ENCODE data around the gene GDF15. TPM values are rescaled to one million over a fixed set of nuclear protein-coding genes. Genes with fewer than 3 reads are reported as not detected.

GDF15 gene
- total RNA-seq, 1 donor from 2014 or later = 74.8 TPM

DNA sequence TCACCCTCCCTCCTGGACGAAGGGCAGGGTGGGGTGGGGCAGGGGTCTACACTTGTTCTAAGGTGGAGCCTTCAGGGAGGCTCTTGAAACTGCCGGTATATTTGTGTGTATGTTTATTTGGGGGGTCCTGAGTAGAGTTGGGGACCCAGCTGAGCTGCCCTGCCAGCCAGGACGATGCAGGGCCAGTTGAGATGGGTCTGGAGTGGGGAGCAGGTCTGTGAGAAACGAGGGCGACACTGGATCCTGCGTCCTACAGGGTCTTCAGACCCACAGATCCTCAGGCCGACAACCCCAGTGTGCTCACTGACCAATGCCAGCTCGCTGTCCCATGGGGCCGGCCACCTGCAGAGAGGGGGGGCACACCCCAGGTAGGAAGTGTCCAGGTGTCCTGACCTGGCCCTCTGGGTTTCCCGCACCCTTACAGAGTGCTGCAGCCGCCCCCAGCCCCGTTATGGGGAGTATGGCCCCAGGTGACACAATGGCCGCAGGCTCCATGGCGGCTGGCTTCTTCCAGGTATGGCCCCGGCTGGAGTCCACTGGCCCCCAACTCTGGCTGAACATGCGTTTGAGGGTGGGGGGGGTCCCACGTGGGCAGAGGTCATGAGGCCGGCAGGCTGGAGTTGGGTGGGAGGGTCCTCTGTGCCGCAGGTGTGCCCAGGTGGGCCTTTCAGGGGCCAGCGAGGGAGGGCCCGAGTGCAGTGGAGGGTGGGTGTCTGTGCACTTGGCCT is 44.6 kb downstream of the GDF15 start:
- DNase-seq (ENCODE audit: low read depth in 2 of 2) = no peak

DNA sequence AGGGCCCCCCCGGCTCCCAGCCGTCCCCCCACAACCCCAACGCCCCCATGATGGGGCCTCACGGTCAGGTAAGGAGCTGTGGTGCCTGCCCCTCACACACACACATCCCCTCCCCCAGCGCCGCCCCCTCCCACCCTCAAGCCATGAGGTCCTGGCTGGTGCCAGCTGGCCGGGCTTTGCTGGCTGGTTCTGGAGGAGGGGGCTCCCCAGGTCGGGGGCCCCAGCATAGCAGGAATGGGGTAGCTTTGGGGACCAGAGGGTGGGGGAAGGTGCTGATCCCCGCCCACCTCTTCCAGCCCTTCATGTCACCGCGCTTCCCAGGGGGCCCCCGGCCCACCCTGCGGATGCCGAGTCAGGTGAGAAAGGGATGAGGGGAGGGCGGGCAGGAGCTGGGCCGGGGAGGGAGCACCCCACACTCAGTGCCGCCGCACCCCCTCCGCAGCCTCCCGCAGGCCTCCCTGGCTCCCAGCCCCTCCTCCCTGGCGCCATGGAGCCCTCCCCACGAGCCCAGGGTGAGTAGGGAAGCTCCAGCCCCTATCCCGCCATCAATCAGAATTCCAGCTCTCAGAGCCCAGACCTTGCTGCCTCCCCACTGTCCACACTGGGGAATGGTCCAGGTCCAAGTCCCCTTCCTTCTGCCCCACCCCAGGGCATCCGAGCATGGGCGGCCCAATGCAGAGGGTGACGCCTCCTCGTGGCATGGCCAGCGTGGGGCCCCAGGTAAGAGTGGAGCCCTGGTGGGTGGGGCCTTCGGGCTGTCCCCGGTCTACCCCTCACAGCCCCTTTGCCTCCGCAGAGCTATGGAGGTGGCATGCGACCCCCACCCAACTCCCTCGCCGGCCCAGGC is 45.6 kb downstream of the GDF15 start:
- no peak for DNase-seq (ENCODE audit: low read depth in 2 of 2)

DNA sequence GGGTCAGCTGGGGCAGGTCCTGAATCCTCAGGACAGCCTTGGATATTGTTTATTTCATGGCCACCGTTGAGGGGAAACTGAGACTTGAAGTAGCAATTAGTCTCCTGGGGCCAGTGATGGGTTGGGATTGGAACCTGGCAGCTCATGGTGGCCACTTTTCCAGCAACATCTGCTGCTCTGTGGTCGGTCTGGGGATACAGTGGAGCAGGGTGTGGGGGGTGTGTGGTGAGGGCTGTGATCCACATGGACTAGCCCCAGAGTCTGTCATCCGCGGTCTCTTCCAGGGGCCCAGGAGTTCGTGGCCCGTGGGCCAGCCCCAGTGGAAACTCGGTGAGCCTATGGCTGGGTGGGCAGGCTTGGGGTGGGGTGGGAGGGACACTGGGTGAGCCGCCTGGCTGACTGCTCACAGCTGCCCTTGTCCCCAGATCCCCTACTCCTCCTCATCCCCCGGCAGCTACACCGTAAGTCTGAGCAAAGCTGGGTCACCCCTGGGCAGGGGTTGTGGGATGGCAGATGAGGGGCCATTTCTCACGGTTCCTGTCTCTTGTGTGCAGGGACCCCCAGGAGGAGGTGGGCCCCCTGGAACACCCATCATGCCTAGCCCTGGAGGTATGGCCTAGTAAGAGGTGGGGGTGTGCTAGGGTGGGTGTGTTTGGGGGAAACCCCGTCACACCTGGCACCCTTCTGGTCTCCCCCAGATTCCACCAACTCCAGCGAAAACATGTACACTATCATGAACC is 46.5 kb downstream of the GDF15 start:
- DNase-seq (ENCODE audit: low read depth in 2 of 2) = no peak

DNA sequence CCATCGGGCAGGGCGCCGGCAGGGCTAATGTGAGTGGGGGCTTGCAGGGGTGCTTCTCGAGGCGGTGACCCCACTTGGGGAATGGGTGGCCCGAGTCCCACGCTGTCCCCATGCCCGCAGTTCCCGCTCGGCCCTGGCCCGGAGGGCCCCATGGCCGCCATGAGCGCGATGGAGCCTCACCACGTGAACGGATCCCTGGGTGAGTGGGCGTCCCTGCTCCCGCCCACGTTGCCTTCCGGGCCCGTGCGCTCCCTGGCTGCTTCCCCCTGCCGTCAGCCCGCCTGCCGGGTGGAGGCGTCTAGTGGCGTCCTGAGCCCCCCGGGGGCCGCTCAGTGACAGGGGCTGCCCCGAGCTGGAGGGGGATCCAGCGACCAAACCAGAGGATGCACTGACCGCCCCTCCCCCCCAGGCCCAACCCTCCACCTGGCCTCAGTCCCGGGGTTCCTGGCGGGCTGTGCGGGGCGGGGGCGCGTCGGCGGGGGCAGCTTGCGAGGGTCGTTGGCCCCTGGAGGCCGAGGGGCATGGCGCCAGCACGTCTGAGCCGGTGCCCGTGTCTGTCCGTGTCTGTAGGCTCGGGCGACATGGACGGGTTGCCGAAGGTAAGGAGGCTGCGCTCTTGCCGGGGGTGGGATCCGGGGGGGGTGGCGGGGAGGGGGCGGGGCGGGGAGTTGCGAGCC is 47.2 kb downstream of the GDF15 start:
- peak in 1 of 2 donors; percentile 62 for DNase-seq (ENCODE audit: low read depth in 2 of 2)

DNA sequence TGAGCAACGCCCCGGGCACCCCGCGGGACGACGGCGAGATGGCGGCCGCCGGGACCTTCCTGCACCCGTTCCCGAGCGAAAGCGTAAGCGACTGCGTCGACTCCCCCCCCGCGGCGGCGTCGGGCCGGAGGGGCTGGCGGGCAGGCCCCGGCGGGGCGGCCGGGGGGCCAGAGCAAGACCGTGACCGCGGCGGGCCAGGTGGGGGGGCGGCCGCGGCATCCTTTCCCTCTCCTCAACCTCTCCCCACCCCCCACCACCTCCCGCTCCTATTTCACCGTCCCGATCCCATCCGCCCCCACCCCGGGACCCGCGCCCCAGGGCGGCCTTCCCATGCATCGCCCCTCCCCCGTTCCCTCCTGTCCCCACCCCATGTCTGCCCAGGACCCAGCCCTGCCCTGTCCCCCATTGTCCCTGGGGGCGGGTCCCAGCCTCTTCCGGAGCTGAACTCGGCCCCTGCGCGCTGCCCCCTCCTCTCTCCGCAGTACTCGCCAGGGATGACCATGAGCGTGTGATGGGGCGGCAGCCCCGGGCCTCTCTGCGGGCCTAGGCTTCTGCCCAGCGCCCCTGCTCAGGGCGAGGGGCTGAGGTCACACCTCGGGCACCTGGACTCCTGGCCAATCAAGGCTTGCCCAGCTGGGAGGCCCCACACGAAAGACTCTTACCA is 47.9 kb downstream of the GDF15 start:
- no peak for DNase-seq (ENCODE audit: low read depth in 2 of 2)

DNA sequence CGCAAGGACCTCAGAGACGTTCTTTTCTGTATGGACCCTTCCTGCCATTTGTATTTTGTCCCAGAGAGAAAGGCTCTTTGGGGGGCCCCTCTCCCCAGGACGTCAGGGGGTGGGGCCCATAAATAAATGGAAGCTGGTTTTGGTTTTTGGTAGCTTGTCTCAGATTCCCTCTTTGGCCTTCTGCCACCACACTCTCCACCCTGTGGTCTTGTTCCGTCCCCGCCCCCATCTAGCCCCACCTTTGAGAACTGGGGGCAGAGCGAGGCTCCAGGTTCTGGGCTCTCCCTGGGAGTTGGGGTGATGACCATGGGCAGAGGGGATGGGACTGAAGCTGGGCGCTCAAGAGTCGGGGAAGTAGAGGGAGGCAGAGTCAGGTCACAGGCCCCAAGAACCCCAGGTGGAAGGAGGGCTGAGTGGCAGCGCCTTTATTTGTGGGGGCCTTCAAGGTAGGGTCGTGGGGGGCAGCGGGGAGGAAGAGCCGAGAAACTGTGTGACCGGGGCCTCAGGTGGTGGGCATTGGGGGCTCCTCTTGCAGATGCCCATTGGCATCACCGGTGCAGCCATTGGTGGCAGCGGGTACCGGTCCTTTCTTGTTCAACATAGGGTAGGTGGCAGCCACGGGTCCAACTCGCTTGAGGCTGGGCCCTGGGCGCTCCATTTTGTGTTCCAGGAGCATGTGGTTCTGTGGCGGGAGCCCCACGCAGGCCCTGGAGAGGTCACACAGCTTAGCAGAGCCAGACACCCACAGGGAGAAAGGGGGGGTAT is 48.6 kb downstream of the GDF15 start:
- no peak for DNase-seq (ENCODE audit: low read depth in 2 of 2)

DNA sequence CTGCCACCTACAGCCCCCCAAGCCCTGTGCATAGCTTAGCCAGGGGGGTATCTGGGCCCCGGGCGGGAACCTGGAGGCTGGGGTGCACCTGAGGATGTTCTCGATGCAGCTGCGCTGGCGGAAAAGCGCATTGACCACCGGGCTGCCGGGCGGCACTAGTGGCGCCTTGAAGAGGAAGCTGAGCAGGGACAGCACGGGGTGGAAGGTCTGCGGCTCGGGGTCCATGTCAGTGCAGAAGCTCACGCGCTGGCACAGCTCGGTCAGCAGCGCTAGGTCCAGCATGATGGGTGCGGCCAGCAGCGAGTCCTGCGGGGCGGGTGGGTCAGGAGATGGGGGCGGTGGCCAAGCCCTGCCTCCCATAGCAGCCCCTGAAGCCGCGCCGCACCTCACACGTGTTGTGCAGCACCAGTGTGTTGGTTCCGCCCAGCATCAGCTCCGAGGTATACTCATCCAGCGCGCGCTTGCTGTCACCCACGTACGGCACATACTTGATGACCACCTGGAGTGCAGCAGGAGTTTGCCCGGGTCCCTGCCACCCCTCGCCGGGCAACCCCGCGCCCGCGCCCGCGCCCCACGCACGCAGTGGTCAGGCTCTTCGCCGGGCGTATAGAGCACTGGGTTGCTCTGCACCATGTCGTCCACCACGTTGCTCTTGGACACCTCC is 49.4 kb downstream of the GDF15 start:
- DNase-seq (ENCODE audit: low read depth in 2 of 2) = no peak

DNA sequence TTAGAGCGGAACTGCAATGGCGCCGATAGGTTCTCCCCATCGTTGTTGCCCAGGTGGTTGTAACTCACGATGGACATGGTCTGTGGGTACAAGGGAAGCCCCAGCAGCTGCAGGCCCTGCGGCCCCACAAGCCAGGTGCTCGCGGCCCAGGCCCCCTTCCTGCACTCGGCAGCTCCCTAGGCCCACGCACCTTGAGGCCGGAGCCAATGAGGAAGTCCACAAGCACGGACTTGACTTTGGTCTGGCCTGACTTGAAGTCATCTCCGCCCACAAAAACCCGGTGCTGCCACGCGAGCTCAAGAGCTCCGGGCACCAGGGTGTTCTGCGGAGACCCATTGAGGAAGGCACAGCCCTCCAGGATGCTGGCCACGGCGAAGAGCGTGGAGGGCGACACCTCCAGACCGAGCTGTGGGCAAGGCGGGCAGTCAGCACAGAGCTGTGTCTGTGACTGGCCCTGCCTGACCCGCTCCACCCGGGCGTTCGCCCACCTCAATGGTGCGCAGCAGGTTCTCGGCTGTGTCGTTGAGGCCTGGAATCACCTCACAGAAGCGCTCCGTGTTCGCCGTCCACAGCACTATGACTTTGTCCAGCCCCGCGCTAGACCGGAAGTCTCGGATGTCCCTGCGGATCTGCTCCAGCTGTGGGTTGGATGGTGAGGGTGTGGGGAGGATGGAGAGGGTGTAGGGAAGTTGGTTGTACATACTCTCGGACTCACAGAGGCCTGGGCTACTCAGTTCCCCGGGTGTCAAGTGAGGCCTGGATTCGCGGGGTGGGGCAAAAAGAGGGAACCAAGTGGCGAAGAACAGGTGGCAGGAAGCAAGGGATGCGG is 50.1 kb downstream of the GDF15 start:
- no peak for DNase-seq (ENCODE audit: low read depth in 2 of 2)

DNA sequence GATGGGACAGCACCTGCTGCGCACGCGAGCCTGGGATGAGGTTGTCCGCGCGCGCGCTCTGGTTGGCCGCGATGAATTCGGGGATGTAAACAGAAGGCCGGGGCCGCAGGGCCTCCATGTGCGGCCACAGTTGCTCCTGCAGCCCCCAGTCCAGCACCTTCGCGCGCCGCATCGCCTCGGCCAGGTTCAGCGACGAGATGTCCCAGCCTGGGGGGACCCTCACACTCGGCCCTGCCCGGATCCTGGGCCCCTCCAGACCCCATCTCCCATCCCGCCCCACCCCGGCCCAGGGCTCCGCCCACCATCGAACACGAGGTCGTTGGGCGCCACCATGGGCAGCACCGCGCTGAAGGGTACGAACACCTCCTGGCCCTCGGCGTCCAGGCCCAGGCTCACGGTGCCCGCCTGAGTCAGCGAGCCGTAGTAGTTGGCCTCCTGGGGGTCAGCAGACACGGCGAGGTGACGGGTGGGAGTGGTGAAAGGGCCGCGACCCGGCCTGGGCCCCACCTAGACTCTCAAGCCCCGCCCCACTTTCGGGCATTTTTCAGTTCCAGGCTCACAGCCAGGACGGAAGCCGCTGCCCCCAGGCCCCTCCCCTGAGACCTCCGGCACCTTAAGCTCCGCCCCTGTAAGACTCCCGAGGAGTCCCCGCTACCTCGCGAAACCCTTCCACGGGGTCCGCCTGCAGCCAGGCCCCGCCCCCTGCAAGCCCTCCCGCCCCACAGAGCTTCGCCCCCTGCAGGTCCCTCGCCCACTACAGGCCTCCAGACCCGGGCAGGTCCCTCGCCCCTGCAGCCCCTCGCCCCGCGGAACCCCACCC is 50.9 kb downstream of the GDF15 start:
- peak in 1 of 2 donors; percentile 83 for DNase-seq (ENCODE audit: low read depth in 2 of 2)

DNA sequence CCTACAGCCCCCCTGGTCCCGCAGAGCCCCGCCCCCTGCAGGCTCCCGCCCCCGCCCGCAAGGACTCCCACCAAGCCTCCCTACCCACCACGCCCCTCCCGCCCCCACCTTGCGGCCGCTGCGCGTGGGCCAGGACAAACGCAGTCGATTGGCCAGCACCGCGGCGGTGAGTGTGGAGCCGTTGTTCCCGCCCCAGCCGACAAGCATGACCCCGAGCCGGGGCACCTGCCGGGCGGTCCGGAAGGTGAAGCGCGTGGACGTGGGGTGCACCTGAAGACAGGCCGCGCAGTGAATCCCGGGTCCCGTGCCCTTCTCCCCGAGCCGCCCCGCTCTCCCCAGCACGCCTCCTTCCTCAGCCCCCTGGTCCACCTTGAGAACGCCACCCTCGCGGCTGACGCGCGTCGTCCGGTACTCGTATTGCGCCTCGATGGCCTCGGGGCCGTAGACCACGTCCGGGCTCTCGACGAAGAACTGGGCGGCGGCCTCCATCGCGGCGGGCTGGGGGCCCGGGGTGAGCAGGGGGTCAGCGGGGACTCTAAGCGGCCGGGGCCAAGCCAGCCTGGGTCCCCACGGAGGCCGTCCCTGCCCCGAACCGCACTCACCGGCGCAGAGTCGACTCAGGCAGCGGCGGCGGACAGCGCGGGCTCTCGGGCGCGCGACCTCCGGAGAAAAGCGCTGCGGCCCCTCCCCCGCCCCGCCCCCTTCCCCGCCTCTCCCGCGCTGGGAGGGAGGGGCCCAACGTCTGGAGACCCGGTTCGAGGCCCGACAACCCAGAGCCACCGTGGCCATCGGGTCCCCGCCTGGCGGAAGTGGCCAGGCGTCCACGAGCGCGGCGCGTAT is 51.8 kb downstream of the GDF15 start, which contains the start of gene ISYNA1:
Gene ISYNA1, minus strand, starts transcription at position 643 of the 840 bp plus-strand sequence. Its CDS starts 154 bp downstream, at position 489.
- peak in 1 of 2 donors; percentile 66 for DNase-seq (ENCODE audit: low read depth in 2 of 2)

DNA sequence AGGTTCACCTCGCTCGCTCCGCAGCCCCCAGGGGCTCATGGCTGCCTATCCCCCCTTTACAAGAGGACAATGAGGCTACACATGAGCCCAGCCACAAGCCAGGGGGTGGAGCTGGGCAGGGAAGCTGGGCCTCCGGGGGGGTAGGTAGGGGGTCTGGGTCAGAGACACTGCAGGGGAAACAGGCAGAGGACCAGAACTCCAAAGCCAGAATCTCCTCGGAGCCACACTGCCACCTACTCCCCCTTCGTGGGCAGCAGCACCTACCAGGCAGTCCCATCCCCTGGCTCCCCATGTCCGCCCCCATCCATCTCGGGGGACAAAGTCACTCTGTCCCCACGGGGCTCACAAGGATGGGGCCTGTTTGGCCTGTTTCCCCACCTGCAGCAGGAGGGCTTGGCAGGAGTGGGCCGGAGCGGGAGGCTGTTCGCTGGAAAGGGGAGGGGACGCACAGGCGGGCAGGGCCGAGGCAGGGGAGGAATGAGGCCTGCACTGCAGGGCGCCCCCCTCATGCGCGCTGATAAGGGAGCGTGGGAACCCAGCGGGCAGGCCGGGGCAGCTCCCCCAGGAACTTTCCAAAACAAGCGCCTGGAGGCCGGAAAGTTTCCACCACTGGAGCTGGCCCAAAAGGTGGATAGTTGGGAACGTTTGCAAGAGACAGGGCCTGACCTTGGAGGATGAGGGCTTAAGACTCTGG is 52.5 kb downstream of the GDF15 start:
- peak; percentile 60 to 62 for DNase-seq (ENCODE audit: low read depth in 2 of 2)

Other genes with a start within 250 kb of the GDF15 start
- gene PIK3R2, start 233.0 kb upstream of the GDF15 start, total RNA-seq = 0.90 and 3.3 TPM in 2 replicates
- gene IFI30, start 212.3 kb upstream of the GDF15 start, total RNA-seq = 4.5 and 6.1 TPM in 2 replicates
- 7.2 and 10.0 TPM in 2 replicates for gene MPV17L2, start 192.9 kb upstream of the GDF15 start, total RNA-seq
- 0.39 and 0.76 TPM in 2 replicates for gene RAB3A, start 182.1 kb upstream of the GDF15 start, total RNA-seq
- gene PDE4C, start 159.7 kb upstream of the GDF15 start, total RNA-seq = under 0.01 and 0.13 TPM in 2 replicates
- 0.13 and 0.25 TPM in 2 replicates for gene IQCN, start 111.7 kb upstream of the GDF15 start, total RNA-seq
- gene JUND, start 104.5 kb upstream of the GDF15 start, total RNA-seq = 68.3 and 137 TPM in 2 replicates
- 113 and 130 TPM in 2 replicates for gene LSM4, start 63.1 kb upstream of the GDF15 start, total RNA-seq
- gene PGPEP1, start 45.6 kb upstream of the GDF15 start, total RNA-seq = 19.4 and 20.6 TPM in 2 replicates
- gene LRRC25, start 11.5 kb downstream of the GDF15 start, total RNA-seq = not detected in 2 replicates
- 33.9 and 53.5 TPM in 2 replicates for gene SSBP4, start 33.2 kb downstream of the GDF15 start, total RNA-seq
- gene ISYNA1, start 52.0 kb downstream of the GDF15 start, total RNA-seq = 38.1 and 57.3 TPM in 2 replicates
- 9.0 and 12.3 TPM in 2 replicates for gene ELL, start 135.9 kb downstream of the GDF15 start, total RNA-seq
- 141 and 206 TPM in 2 replicates for gene FKBP8, start 157.4 kb downstream of the GDF15 start, total RNA-seq
- gene KXD1, start 171.7 kb downstream of the GDF15 start, total RNA-seq = 54.6 and 70.2 TPM in 2 replicates
- gene UBA52, start 185.7 kb downstream of the GDF15 start, total RNA-seq = 733 and 1,015 TPM in 2 replicates
- 45.4 and 56.6 TPM in 2 replicates for gene REX1BD, start 202.6 kb downstream of the GDF15 start, total RNA-seq
- 0.13 TPM in 1 of 2 replicates, not detected in the other for gene CRLF1, start 220.6 kb downstream of the GDF15 start, total RNA-seq
- under 0.01 TPM in 1 of 2 replicates, not detected in the other for gene TMEM59L, start 226.7 kb downstream of the GDF15 start, total RNA-seq